Heart left ventricle (tissue), 16 donors: ENCODE measurements around the gene ILF2. TPM values are rescaled to one million over a fixed set of nuclear protein-coding genes. Genes with fewer than 3 reads are reported as not detected.
A peak's percentile ranks its signal among the peaks of the same experiment; 100 is the strongest.

ENCODE experiments used
- ATAC-seq, 4 donors: fragments of 200-7000 bp; cut with Tn5 transposase; one replicate each; pipeline ENCODE4 v1.9.1; 2020 to 2022; ENCODE audit warnings: moderate library complexity in 4 of 4, mild to moderate bottlenecking in 3 of 4, moderate number of reproducible peaks in 1 of 4
- DNase-seq, 5 donors: peaks; one replicate each; pipeline ENCODE4 v3.0.0-alpha.2; 2020
- H3K27ac ChIP-seq, 12 donors: fragments of 200-600 bp; sonication (generic) in 4 of 12; one replicate each; pipeline versions ENCODE4 v1.5.0 to v1.8.0; 2016 to 2022; ENCODE audit warnings: mild to moderate bottlenecking in 2 of 12
- H3K27me3 ChIP-seq, 9 donors: fragments of 200-600 bp; sonication (generic) in 2 of 9; one replicate each; pipeline versions ENCODE4 v1.5.1 to v1.8.0; 2016 to 2022; ENCODE audit warnings: mild to moderate bottlenecking in 3 of 9
- H3K36me3 ChIP-seq, 9 donors: fragments of 200-600 bp; sonication (generic) in 2 of 9; one replicate each; pipeline versions ENCODE4 v1.5.0 to v1.8.0; 2018 to 2022; ENCODE audit warnings: mild to moderate bottlenecking in 2 of 9
- H3K4me1 ChIP-seq, 12 donors: fragments of 200-600 bp; sonication (generic) in 4 of 12; one replicate each; pipeline versions ENCODE4 v1.5.0 to v1.8.0; 2016 to 2022; ENCODE audit warnings: mild to moderate bottlenecking in 3 of 12
- H3K4me3 ChIP-seq, 12 donors: fragments of 200-600 bp; sonication (generic) in 4 of 12; one replicate each; pipeline versions ENCODE4 v1.5.0 to v1.8.0; 2017 to 2022; ENCODE audit warnings: mild to moderate bottlenecking in 9 of 12, moderate library complexity in 4 of 12
- H3K9me3 ChIP-seq, 12 donors: fragments of 200-600 bp; sonication (generic) in 4 of 12; one replicate each; pipeline versions ENCODE4 v1.5.0 to v1.8.0; 2016 to 2022; ENCODE audit warnings: mild to moderate bottlenecking in 1 of 12
- CTCF ChIP-seq, 12 donors: fragments of 200-600 bp; sonication (generic) in 4 of 12; IDR thresholded peaks; one replicate each; pipeline versions ENCODE4 v1.5.0 to v1.8.0; 2018 to 2022; ENCODE audit warnings: antibody characterized with exemption in 12 of 12, mild to moderate bottlenecking in 5 of 12
- POLR2A ChIP-seq, 2 donors: fragments of 450-650 bp; IDR thresholded peaks; one replicate each; pipeline ENCODE4 v1.6.1; 2017; ENCODE audit warnings: antibody characterized with exemption in 2 of 2, mild to moderate bottlenecking in 2 of 2, moderate library complexity in 2 of 2
- WGBS, 4 donors: extraction: QIAGEN DNeasy Blood & Tissue Kit in 2 of 4; methylation state at CpG; one replicate each; pipeline versions ENCODE4 v1.1.5 to v1.1.7; 2013 to 2018; 5-methylcytosine and 5-hydroxymethylcytosine counted together
- intact Hi-C, 10 donors: fragments of 100-400 bp; cut with DNase I; formaldehyde crosslinking; loops; one replicate each; pipeline versions ENCODE4 v1.11.1 to v1.14.2; 2022
- polyA plus RNA-seq, 2 donors: library from polyadenylated mRNA; stranded (reverse); fragments of 200-250 nt; gene quantifications; one replicate each; pipeline ENCODE4 v1.2.3, GENCODE V29; 2013
- total RNA-seq, 9 donors: library from RNA; depleted of rRNA in 2 of 9; stranded (reverse); fragments of >200 nt in 2 of 9; fragmentation: NEBNext Ultra II Directional in 3 of 9; extraction: Animal tissue kit (Norgen Biotek cat#: 25700) in 3 of 9; gene quantifications; one replicate each; pipeline versions ENCODE4 v1.1.0 to v1.2.4, GENCODE V29; 2016 to 2023
- donor health status: ischemic (EF 13 %, LVEDD 7.1; RV severe dilation, severe dysfunction).
- donor health status: healthy with polysubstance abuse.
- donor health status: DM: no; HTN: yes; CAD: no.
- donor health status: DM: no; HTN: no; CAD: no.
- donor health status: ischemic (EF 25% LVEDD 6.9; RV normal size, moderate dysfunction).
- donor health status: ischemic (EF 25% LVEDD 5.7; RV mildly dilated, moderate dysfunction).
- donor health status: healthy.
- donor health status: DM: yes; HTN: yes; CAD: no.
- donor health status: ischemic (EF 35%, LVEDD 5.7; RV mildly dilated, moderate dysfunction).
- donor health status: nonischemic (EF 11% LVEDD 7.7; RV severe dilation, severe dysfunction).
- donor health status: DM: yes; HTN: yes; CAD: no.
- donor health status: PGD.
- donor health status: ischemic (EF 29% LVEDD 5.4; RV normal size, mild dysfunction).
- donor health status: nonischemic (EF 23%, LVEDD 6.1; RV moderate dilation, normal function).

ILF2 gene
- total and polyA plus RNA-seq, 11 donors, result 22.1 to 163 (median 74.2) TPM

DNA sequence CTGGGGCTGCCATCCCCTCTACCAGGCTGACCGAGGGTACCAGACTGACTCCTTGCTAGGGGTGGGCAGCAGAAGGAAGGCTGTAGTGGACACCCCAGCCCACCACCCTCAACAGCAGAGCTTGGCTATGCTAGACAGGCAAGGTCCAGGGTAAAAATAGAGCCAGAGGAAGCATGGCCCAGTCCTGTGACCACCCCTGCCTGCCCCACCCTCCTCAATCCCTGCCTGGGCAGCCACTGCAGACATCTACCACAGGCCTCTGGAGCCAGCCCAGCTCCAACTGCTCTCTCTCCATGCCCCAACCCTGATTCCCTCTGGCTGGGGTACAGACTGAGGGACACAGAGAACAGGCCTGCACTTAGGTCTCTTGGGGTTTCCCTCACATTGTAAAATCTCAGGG, 40.8 kb downstream of the ILF2 start:
- 40 to 80% (median 62%) methylated on average over 1 of the region's 1 CpG for WGBS, 4 donors
- H3K4me3 ChIP-seq, result peak overlapping the region in 10 of 12 donors; percentile 34 to 87 (median 58)
- intact Hi-C loops, result loop anchor here in 5 of 10 donors (2.0 to 5.0 kb wide), 6 partner anchors 17 to 98 kb away; partner anchors contain the start of genes ILF2 (in 4 of the 5), INTS3 (in 1 of the 5) and S100A16 (in 1 of the 5)
- H3K27ac ChIP-seq, result peak overlapping the region; percentile 75 to 97 (median 94)
- ATAC-seq (peak; percentile 38 to 58 (median 52)), DNase-seq (peak in 4 of 5 donors; percentile 80 to 85 (median 80))
- TF ChIP-seq CTCF (IDR thresholded peaks at IDR 0.05), result no peak
- peak in 1 of 2 donors; percentile 23 for TF ChIP-seq POLR2A (IDR thresholded peaks at IDR 0.05)
- H3K9me3 ChIP-seq, result no peaks in the 10 kb centered on the region
- no peaks in the 10 kb centered on the region for H3K27me3 ChIP-seq
- peaks cover 4 to 73% (median 47%) of the 10 kb centered on the region in 12 donors for H3K4me1 ChIP-seq
- H3K36me3 ChIP-seq, result peaks cover 0 to 8% (median 0%) of the 10 kb centered on the region in 9 donors

DNA sequence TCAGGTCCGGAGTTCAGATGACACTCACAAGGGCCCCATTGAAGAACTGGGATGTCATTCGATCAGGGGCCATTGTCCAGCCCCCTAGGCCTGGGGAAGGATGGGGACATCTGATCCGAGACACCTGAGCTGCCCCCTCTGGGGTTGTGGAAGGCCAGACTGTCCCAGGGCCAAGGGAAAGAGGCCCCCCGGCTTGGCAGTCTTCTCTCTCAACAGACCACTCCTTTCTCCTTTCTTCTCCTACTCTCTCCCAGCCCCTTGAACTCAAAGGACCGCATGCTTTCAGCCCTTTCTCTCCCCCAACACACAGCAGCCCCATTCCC, 41.5 kb downstream of the ILF2 start:
- Histone ChIP-seq H3K27me3 (no peaks in the 10 kb centered on the region), H3K4me1 (peaks cover 4 to 76% (median 47%) of the 10 kb centered on the region in 12 donors), H3K27ac (peak overlapping the region; percentile 75 to 97 (median 94)), H3K4me3 (peak overlapping the region; percentile 20 to 87 (median 56)), H3K36me3 (peaks cover 0 to 12% (median 0%) of the 10 kb centered on the region in 9 donors), H3K9me3 (no peaks in the 10 kb centered on the region)
- WGBS, 4 donors, result 54 to 73% (median 68%) methylated on average over 5 of the region's 5 CpGs
- TF ChIP-seq CTCF (IDR thresholded peaks at IDR 0.05) (no peak), POLR2A (IDR thresholded peaks at IDR 0.05) (no peak)
- DNase-seq (no peak), ATAC-seq (no peak)
- intact Hi-C loops, result loop anchor here in 1 of 10 donors (2.0 kb wide), 1 partner anchor 41 kb away; the partner anchor contains the start of gene ILF2

DNA sequence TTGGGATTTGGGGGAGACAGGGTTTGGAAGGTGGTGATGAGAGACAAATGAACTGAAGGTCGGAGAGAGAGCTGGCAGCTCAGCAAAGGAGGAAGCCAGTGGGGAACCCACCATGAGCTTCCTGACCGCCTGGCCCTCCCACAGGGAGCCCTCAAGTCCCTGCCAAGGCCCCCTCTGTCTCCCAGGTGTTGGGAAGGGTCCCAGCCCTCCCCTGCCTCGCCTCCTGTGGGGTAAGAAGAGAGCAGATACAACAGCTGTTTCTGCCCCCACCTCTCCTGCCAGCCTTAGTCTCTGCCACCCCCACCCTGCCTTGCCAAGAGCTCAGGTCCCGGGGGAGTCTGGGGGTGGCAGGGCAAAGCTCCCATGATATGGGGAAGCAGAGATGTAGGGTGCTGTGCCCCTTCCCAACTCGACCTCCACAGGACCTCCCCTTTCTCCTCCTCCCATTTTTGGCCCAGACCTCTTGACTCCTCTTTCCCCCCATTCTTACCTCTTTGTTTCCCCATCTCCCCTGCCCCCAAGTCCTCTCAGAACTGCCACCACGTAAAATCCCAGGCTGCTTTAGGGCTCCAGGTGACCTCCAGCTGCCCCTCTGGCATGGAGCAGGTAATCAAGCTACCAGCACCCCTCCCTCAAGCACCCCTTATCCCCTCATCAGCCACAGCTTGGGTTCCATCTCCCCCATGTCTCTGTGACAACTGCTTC, 42.0 kb downstream of the ILF2 start:
- Histone ChIP-seq H3K4me1 (peaks cover 4 to 78% (median 50%) of the 10 kb centered on the region in 12 donors), H3K36me3 (peaks cover 0 to 16% (median 4%) of the 10 kb centered on the region in 9 donors), H3K27ac (peak overlapping the region; percentile 75 to 97 (median 94)), H3K9me3 (no peaks in the 10 kb centered on the region), H3K27me3 (no peaks in the 10 kb centered on the region), H3K4me3 (peak overlapping the region; percentile 20 to 87 (median 56))
- 43 to 74% (median 67%) methylated on average over 6 of the region's 6 CpGs for WGBS, 4 donors
- DNase-seq (no peak), ATAC-seq (no peak)
- intact Hi-C loops, result loop anchor here in 1 of 10 donors (2.0 kb wide), 1 partner anchor 42 kb away; the partner anchor contains the start of gene ILF2
- TF ChIP-seq CTCF (IDR thresholded peaks at IDR 0.05), result no peak
- no peak for TF ChIP-seq POLR2A (IDR thresholded peaks at IDR 0.05)
